GM23338 (cell line): ENCODE results near the gene CCIN. TPM values are rescaled to one million over a fixed set of nuclear protein-coding genes. Genes with fewer than 3 reads are reported as not detected.
A peak's percentile ranks its signal among the peaks of the same experiment; 100 is the strongest.

Source experiments
- ATAC-seq: fragments of 200-7000 bp; cut with Tn5 transposase; 3 replicates; pipeline ENCODE4 v1.9.1; 2020
- DNase-seq: peaks from one replicate; pipeline ENCODE4 v3.0.0-alpha.2; 2015; ENCODE audit warnings: low spot score
- H2AFZ ChIP-seq: fragments of 200-600 bp; sonication (generic); 2 replicates; pipeline ENCODE4 v1.8.0; 2016; ENCODE audit warnings: antibody characterized with exemption, mild to moderate bottlenecking, moderate library complexity
- H3F3A ChIP-seq: fragments of 200-600 bp; sonication (generic); replicated peaks from 2 replicates; pipeline ENCODE4 v1.8.0; 2017; ENCODE audit warnings: antibody characterized with exemption, mixed run types, low read depth
- H3K27ac ChIP-seq: fragments of 200-600 bp; sonication (generic); 2 replicates; pipeline ENCODE4 v1.6.1; 2016; ENCODE audit warnings: low read depth
- H3K27me3 ChIP-seq: fragments of 200-600 bp; sonication (generic); 2 replicates; pipeline ENCODE4 v1.8.0; 2016; ENCODE audit warnings: mild to moderate bottlenecking, mixed run types, moderate library complexity; ENCODE audit not compliant: insufficient read depth
- H3K36me3 ChIP-seq: fragments of 200-600 bp; sonication (generic); 2 replicates; pipeline ENCODE4 v1.8.0; 2016; ENCODE audit warnings: mild to moderate bottlenecking; ENCODE audit not compliant: insufficient read depth
- H3K4me1 ChIP-seq: fragments of 200-600 bp; sonication (generic); 2 replicates; pipeline ENCODE4 v1.8.0; 2016; ENCODE audit warnings: mild to moderate bottlenecking, moderate library complexity; ENCODE audit not compliant: insufficient read depth
- H3K4me2 ChIP-seq: fragments of 200-600 bp; sonication (generic); 2 replicates; pipeline ENCODE4 v1.7.1; 2017; ENCODE audit warnings: mixed run types
- H3K4me3 ChIP-seq: fragments of 200-600 bp; sonication (generic); 2 replicates; pipeline ENCODE4 v1.6.1; 2016; ENCODE audit warnings: mixed run types
- H3K79me2 ChIP-seq: fragments of 200-600 bp; sonication (generic); replicated peaks from 2 replicates; pipeline ENCODE4 v1.8.0; 2017; ENCODE audit warnings: mild to moderate bottlenecking; ENCODE audit not compliant: insufficient read depth
- H3K9me2 ChIP-seq: fragments of 200-600 bp; sonication (generic); 2 replicates; pipeline ENCODE4 v1.8.0; 2017; ENCODE audit not compliant: insufficient read depth
- H4K20me1 ChIP-seq: fragments of 200-600 bp; sonication (generic); replicated peaks from 2 replicates; pipeline ENCODE4 v1.8.0; 2017; ENCODE audit warnings: mild to moderate bottlenecking; ENCODE audit not compliant: insufficient read depth
- H3K27ac Mint-ChIP-seq: 2 replicates; pipeline ENCODE4 v1.8.0; 2020; ENCODE audit warnings: inconsistent platforms, mild to moderate bottlenecking, moderate library complexity, mixed read lengths
- H3K27me3 Mint-ChIP-seq: 3 replicates; pipeline ENCODE4 v1.8.0; 2022; ENCODE audit warnings: low read depth, mild to moderate bottlenecking, moderate library complexity, mixed read lengths, inconsistent platforms; ENCODE audit not compliant: insufficient read depth, poor library complexity
- H3K36me3 Mint-ChIP-seq: 3 replicates; pipeline ENCODE4 v1.8.0; 2021; ENCODE audit warnings: low read depth, mild to moderate bottlenecking, inconsistent platforms, moderate library complexity, mixed read lengths
- H3K4me1 Mint-ChIP-seq: 3 replicates; pipeline ENCODE4 v1.8.0; 2020; ENCODE audit warnings: mild to moderate bottlenecking, inconsistent platforms, mixed read lengths
- H3K4me3 Mint-ChIP-seq: 3 replicates; pipeline ENCODE4 v1.8.0; 2021; ENCODE audit warnings: moderate library complexity, mild to moderate bottlenecking, inconsistent platforms, mixed read lengths
- H3K9me3 Mint-ChIP-seq: 3 replicates; pipeline ENCODE4 v1.8.0; 2020; ENCODE audit warnings: moderate library complexity, mild to moderate bottlenecking, inconsistent platforms, mixed read lengths
- CTCF ChIP-seq, 2 experiments: fragments of 200-600 bp in 1 of 2; sonication (generic) in 1 of 2; conservative IDR thresholded peaks; 2 replicates each; pipeline versions ENCODE4 v1.5.1 to v1.6.1; 2016 to 2017; ENCODE audit warnings: antibody characterized with exemption in 2 of 2, low read depth in 2 of 2, mild to moderate bottlenecking in 2 of 2, moderate library complexity in 1 of 2
- ETS1 ChIP-seq: IDR thresholded peaks from 2 replicates; pipeline ENCODE4 v1.6.1; 2016; ENCODE audit warnings: antibody characterized with exemption
- EZH2 ChIP-seq: fragments of 200-600 bp; sonication (generic); IDR thresholded peaks from one replicate; pipeline ENCODE4 v1.8.0; 2017; ENCODE audit warnings: antibody characterized with exemption, mild to moderate bottlenecking, low read depth; ENCODE audit not compliant: unreplicated experiment
- JUNB ChIP-seq: IDR thresholded peaks from one replicate; pipeline ENCODE4 v1.6.1; 2016; ENCODE audit warnings: antibody characterized with exemption; ENCODE audit not compliant: unreplicated experiment
- NANOG ChIP-seq: IDR thresholded peaks from 2 replicates; pipeline ENCODE4 v1.6.1; 2016; ENCODE audit warnings: antibody characterized with exemption, borderline replicate concordance
- POLR2AphosphoS5 ChIP-seq: IDR thresholded peaks from 2 replicates; pipeline ENCODE4 v1.6.1; 2016; ENCODE audit warnings: antibody characterized with exemption, low read depth
- REST ChIP-seq: IDR thresholded peaks from one replicate; pipeline ENCODE4 v1.6.1; 2018; ENCODE audit warnings: antibody characterized with exemption; ENCODE audit not compliant: unreplicated experiment
- STAT1 ChIP-seq: IDR thresholded peaks from one replicate; pipeline ENCODE4 v1.6.1; 2016; ENCODE audit warnings: antibody characterized with exemption; ENCODE audit not compliant: unreplicated experiment
- polyA plus RNA-seq: library from polyadenylated mRNA; unstranded; fragments of >200 nt; fragmentation: Nextera tagmentation; extraction: Ambion mirVana; gene quantifications from 2 replicates; pipeline ENCODE4 v1.2.1, GENCODE V29; 2016
- total RNA-seq: library from RNA; depleted of rRNA; stranded (reverse); fragments of >200 nt; shearing (Covaris generic); gene quantifications from 2 replicates; pipeline ENCODE4 v1.2.3, GENCODE V29; 2014

CCIN gene
- total and polyA plus RNA-seq, 2 experiments from 2014 or later = 0.14 TPM; not detected in 1

DNA sequence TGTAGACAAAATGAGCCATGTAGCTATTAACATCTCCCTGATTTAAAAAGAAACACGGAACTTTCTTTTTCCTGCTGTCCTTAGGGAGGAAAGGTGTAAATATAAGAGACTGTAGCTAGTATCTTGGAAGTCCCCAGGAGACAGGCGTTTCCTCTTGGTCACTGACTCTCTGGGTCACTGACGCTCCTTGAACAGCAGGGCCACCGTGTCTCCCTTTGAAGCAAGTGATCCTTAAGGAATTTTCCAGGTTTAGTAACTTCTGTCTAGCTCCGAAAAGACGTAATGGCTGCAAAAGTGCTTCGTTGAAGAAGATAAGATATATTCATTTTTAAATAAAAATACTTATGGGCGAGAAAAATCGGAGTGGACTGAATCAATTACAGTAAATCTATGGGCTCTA, 20.8 kb downstream of the CCIN start (continued):
- TF ChIP-seq REST = no peak
- TF ChIP-seq STAT1 = no peak
- no peak for TF ChIP-seq ETS1
- TF ChIP-seq JUNB = no peak
- TF ChIP-seq POLR2AphosphoS5 = no peak

- H2AFZ ChIP-seq = peak within 1 kb of the TSS; percentile 6; the same call in 1 of the 2 replicates
- H3K4me3 ChIP-seq = peak within 1 kb of the TSS; percentile 98
- H3F3A ChIP-seq = no peaks in the 10 kb centered on the region
- H3K27ac ChIP-seq = peak within 1 kb of the TSS; percentile 77
- H3K4me1 ChIP-seq = peaks cover 23% of the 10 kb centered on the region
- H3K36me3 ChIP-seq = no peaks in the 10 kb centered on the region
- Mint-ChIP-seq H3K27me3 (peaks cover 15% of the 10 kb centered on the region), H3K36me3 (peaks cover 19% of the 10 kb centered on the region), H3K9me3 (no peaks in the 10 kb centered on the region; the same call in 2 of the 3 replicates), H3K4me1 (peaks cover 31% of the 10 kb centered on the region), H3K4me3 (peak within 1 kb of the TSS; percentile 94), H3K27ac (peak within 1 kb of the TSS; percentile 91)
- H3K79me2 ChIP-seq = peaks cover 48% of the 10 kb centered on the region
- ATAC-seq (peak; percentile 96), DNase-seq (peak; percentile 100)
- H4K20me1 ChIP-seq = peaks cover 25% of the 10 kb centered on the region
- peaks cover 4% of the 10 kb centered on the region; the same call in 1 of the 2 replicates for H3K9me2 ChIP-seq
- peak within 1 kb of the TSS; percentile 100 for H3K4me2 ChIP-seq
- no peaks in the 10 kb centered on the region for H3K27me3 ChIP-seq
- TF ChIP-seq CTCF (conservative IDR thresholded peaks at IDR 0.05; ENCODE audit: low read depth in 2 of 2) = peak; percentile 29 to 59
- TF ChIP-seq NANOG = no peak
- TF ChIP-seq EZH2 = no peak
- TF ChIP-seq REST = no peak
- TF ChIP-seq ETS1 = peak; percentile 43; the same call in 1 of the 2 replicates
These were observed 21.5 kb downstream of the CCIN start, which contains the start of gene CLTA for GRCh38 chr9:36190388-36191289. TSS of gene CLTA (plus strand) at chr9:36190921. CDS start at chr9:36191057, 136 bp downstream.
